Liver (tissue), 9 donors: ENCODE measurements around the gene CD8B2. TPM values are rescaled to one million over a fixed set of nuclear protein-coding genes. Genes with fewer than 3 reads are reported as not detected.

Source experiments
- DNase-seq: peaks from one replicate; pipeline ENCODE4 v3.0.0-alpha.2; 2017; ENCODE audit warnings: low spot score
- H3K27ac ChIP-seq, 2 donors: one replicate each; pipeline ENCODE4 v1.7.0; 2013; ENCODE audit warnings: inconsistent platforms in 2 of 2, low read length in 2 of 2, control low read depth in 1 of 2, low read depth in 1 of 2, mild to moderate bottlenecking in 1 of 2
- H3K27me3 ChIP-seq, 4 donors: one replicate each; pipeline versions ENCODE4 v1.6.1 to v1.7.0; 2013; ENCODE audit warnings: low read length in 3 of 4, inconsistent platforms in 1 of 4, mild to moderate bottlenecking in 1 of 4, moderate library complexity in 1 of 4; ENCODE audit not compliant: control insufficient read depth in 4 of 4, insufficient read depth in 4 of 4
- H3K36me3 ChIP-seq, 4 donors: one replicate each; pipeline versions ENCODE4 v1.6.1 to v1.7.0; 2013; ENCODE audit warnings: low read length in 3 of 4, mild to moderate bottlenecking in 3 of 4, low read depth in 1 of 4, moderate library complexity in 1 of 4; ENCODE audit not compliant: control insufficient read depth in 4 of 4, insufficient read depth in 3 of 4
- H3K4me1 ChIP-seq, 4 donors: one replicate each; pipeline versions ENCODE4 v1.6.1 to v1.7.0; 2013; ENCODE audit warnings: low read length in 3 of 4, mild to moderate bottlenecking in 3 of 4, moderate library complexity in 1 of 4; ENCODE audit not compliant: control insufficient read depth in 4 of 4, insufficient read depth in 4 of 4
- H3K4me3 ChIP-seq, 3 donors: one replicate each; pipeline versions ENCODE4 v1.6.1 to v1.7.0; 2013; ENCODE audit warnings: low read length in 3 of 3, control low read depth in 1 of 3, low read depth in 1 of 3, mild to moderate bottlenecking in 1 of 3
- H3K9ac ChIP-seq, 2 donors: one replicate each; pipeline ENCODE4 v1.7.0; 2013; ENCODE audit warnings: low read length in 2 of 2, mild to moderate bottlenecking in 2 of 2, moderate library complexity in 2 of 2, control low read depth in 1 of 2, low read depth in 1 of 2
- H3K9me3 ChIP-seq, 4 donors: one replicate each; pipeline versions ENCODE4 v1.6.1 to v1.7.0; 2013; ENCODE audit warnings: low read length in 3 of 4; ENCODE audit not compliant: control insufficient read depth in 4 of 4
- EGR1 ChIP-seq, 2 donors: IDR thresholded peaks; 2 replicates each; pipeline ENCODE4 v1.6.1; 2016 to 2018; ENCODE audit warnings: antibody characterized with exemption in 2 of 2, low read depth in 2 of 2
- FOXA1 ChIP-seq: IDR thresholded peaks from 2 replicates; pipeline ENCODE4 v1.6.1; 2016; ENCODE audit warnings: antibody characterized with exemption
- FOXA2 ChIP-seq: IDR thresholded peaks from 2 replicates; pipeline ENCODE4 v1.6.1; 2016; ENCODE audit warnings: antibody characterized with exemption
- GABPA ChIP-seq, 2 donors: IDR thresholded peaks in 1 of 2; conservative IDR thresholded peaks in 1 of 2; 2 replicates each; pipeline ENCODE4 v1.6.1; 2016; ENCODE audit warnings: antibody characterized with exemption in 2 of 2, mild to moderate bottlenecking in 1 of 2, moderate library complexity in 1 of 2
- HNF4A ChIP-seq, 2 donors: conservative IDR thresholded peaks; 2 replicates each; pipeline ENCODE4 v1.6.1; 2016; ENCODE audit warnings: antibody characterized with exemption in 2 of 2, mild to moderate bottlenecking in 2 of 2
- HNF4G ChIP-seq: IDR thresholded peaks from 2 replicates; pipeline ENCODE4 v1.6.1; 2016; ENCODE audit warnings: antibody characterized with exemption
- JUND ChIP-seq, 2 donors: IDR thresholded peaks; 2 replicates each; pipeline ENCODE4 v1.6.1; 2016; ENCODE audit warnings: antibody characterized with exemption in 2 of 2
- NR2F2 ChIP-seq: IDR thresholded peaks from 2 replicates; pipeline ENCODE4 v1.6.1; 2016; ENCODE audit warnings: antibody characterized with exemption
- RAD21 ChIP-seq, 2 donors: IDR thresholded peaks; 2 replicates each; pipeline ENCODE4 v1.6.1; 2016; ENCODE audit warnings: antibody characterized with exemption in 2 of 2, mild to moderate bottlenecking in 2 of 2
- RXRA ChIP-seq, 2 donors: IDR thresholded peaks; 2 replicates each; pipeline ENCODE4 v1.6.1; 2017 to 2018; ENCODE audit warnings: antibody characterized with exemption in 2 of 2, mild to moderate bottlenecking in 1 of 2
- SP1 ChIP-seq: IDR thresholded peaks from 2 replicates; pipeline ENCODE4 v1.6.1; 2018; ENCODE audit warnings: antibody characterized with exemption, mild to moderate bottlenecking
- TAF1 ChIP-seq: conservative IDR thresholded peaks from 2 replicates; pipeline ENCODE4 v1.6.1; 2016; ENCODE audit warnings: antibody characterized with exemption, mild to moderate bottlenecking
- YY1 ChIP-seq: IDR thresholded peaks from 2 replicates; pipeline ENCODE4 v1.6.1; 2016; ENCODE audit warnings: antibody characterized with exemption, mild to moderate bottlenecking
- WGBS: extraction: QIAGEN DNeasy Blood & Tissue Kit; methylation state at CpG from one replicate; pipeline ENCODE4 v1.1.7; 2013; 5-methylcytosine and 5-hydroxymethylcytosine counted together
- polyA plus RNA-seq, 2 donors: library from polyadenylated mRNA; stranded (reverse) in 1 of 2; unstranded in 1 of 2; fragments of 200-250 nt in 1 of 2; fragments of >200 nt in 1 of 2; fragmentation: Nextera tagmentation in 1 of 2; extraction: Ambion mirVana in 1 of 2; gene quantifications; one replicate each; pipeline versions ENCODE4 v1.2.1 to v1.2.3, GENCODE V29; 2013 to 2015
- total RNA-seq, 2 donors: library from RNA; depleted of rRNA; stranded (reverse); fragments of >200 nt; gene quantifications; one replicate each; pipeline ENCODE4 v1.2.3, GENCODE V29; 2014
- TF ChIP-seq, protein P1 (sequence below): fragments of 150-350 bp; IDR thresholded peaks from 2 replicates; pipeline ENCODE4 v1.5.1; 2017; ENCODE audit warnings: improper control_type of control experiment, low read depth, low read length; ENCODE audit not compliant: missing input control
- TF ChIP-seq, protein P2 (sequence below): IDR thresholded peaks from 2 replicates; pipeline ENCODE4 v1.6.1; 2016; ENCODE audit warnings: antibody characterized with exemption
- TF ChIP-seq, protein P3 (sequence below): IDR thresholded peaks from 2 replicates; pipeline ENCODE4 v1.6.1; 2016; ENCODE audit warnings: antibody characterized with exemption
- TF ChIP-seq, protein P4 (sequence below): IDR thresholded peaks from 2 replicates; pipeline ENCODE4 v1.6.1; 2016; ENCODE audit warnings: antibody characterized with exemption, mild to moderate bottlenecking
- TF ChIP-seq, protein P5 (sequence below): IDR thresholded peaks from 2 replicates; pipeline ENCODE4 v1.6.1; 2016; ENCODE audit warnings: antibody characterized with exemption
- donor health status: healthy.
- donor health status: healthy.
- donor health status: healthy.
- donor health status: healthy.
- donor health status: healthy.

Gene CD8B2
- total and polyA plus RNA-seq, 4 donors, result under 0.01 to 0.05 TPM; not detected in 2

DNA sequence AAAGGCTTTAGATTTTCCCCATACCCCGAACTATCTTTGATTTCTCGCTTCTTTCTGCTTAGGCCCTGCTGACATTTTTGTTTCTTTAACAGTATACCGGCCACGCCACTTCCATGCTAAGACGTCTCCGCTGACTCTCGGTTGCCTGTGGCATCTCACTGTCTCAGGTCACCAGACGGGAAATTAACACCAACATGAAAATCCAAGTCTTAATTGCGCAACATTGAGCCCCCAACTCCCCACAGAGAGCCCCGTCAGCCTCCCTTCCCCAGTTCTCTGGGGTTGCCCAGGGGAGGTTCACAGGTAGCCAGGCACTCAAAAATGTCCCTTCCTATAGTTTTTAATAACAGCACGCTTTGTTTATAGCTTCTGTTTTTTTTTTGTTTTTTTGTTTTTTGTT, 30.2 kb downstream of the CD8B2 start:
- Histone ChIP-seq H3K9me3 (no peaks in the 10 kb centered on the region), H3K4me3 (no peak overlapping the region), H3K27ac (no peak overlapping the region), H3K4me1 (no peaks in the 10 kb centered on the region), H3K27me3 (no peaks in the 10 kb centered on the region), H3K36me3 (no peaks in the 10 kb centered on the region), H3K9ac (no peak overlapping the region)
- DNase-seq, result no peak
- WGBS, result 94% methylated on average over 11 of the region's 11 CpGs
- TF ChIP-seq, protein P1, sequence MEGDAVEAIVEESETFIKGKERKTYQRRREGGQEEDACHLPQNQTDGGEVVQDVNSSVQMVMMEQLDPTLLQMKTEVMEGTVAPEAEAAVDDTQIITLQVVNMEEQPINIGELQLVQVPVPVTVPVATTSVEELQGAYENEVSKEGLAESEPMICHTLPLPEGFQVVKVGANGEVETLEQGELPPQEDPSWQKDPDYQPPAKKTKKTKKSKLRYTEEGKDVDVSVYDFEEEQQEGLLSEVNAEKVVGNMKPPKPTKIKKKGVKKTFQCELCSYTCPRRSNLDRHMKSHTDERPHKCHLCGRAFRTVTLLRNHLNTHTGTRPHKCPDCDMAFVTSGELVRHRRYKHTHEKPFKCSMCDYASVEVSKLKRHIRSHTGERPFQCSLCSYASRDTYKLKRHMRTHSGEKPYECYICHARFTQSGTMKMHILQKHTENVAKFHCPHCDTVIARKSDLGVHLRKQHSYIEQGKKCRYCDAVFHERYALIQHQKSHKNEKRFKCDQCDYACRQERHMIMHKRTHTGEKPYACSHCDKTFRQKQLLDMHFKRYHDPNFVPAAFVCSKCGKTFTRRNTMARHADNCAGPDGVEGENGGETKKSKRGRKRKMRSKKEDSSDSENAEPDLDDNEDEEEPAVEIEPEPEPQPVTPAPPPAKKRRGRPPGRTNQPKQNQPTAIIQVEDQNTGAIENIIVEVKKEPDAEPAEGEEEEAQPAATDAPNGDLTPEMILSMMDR, result no peak
- TF ChIP-seq SP1 (no peak), RAD21 (IDR thresholded peaks at IDR 0.05) (no peak), FOXA1 (no peak)

DNA sequence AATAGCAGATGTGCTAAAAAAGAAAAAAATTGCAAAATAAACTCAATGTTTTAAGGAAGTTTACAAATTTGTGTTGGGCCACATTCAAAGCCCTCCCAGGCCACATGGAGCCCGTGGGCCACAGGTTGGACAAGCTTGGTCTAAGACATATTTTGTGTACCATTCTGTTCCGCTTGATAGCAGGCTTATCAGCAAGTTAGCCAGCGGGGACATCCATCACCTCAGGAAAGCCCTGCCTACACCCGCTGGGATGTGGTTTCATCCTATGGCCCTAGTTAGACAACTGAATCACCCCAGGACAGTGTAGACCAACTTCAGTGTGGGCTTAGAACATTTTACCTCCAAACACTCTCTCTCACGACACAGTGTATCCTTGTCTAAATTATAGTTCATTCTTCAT, 32.6 kb downstream of the CD8B2 start:
- H3K9me3 ChIP-seq, result peaks cover 0 to 6% (median 0%) of the 10 kb centered on the region in 4 donors
- no peak for TF ChIP-seq FOXA2
- TF ChIP-seq JUND (IDR thresholded peaks at IDR 0.05), result no peak
- TF ChIP-seq, protein P2, sequence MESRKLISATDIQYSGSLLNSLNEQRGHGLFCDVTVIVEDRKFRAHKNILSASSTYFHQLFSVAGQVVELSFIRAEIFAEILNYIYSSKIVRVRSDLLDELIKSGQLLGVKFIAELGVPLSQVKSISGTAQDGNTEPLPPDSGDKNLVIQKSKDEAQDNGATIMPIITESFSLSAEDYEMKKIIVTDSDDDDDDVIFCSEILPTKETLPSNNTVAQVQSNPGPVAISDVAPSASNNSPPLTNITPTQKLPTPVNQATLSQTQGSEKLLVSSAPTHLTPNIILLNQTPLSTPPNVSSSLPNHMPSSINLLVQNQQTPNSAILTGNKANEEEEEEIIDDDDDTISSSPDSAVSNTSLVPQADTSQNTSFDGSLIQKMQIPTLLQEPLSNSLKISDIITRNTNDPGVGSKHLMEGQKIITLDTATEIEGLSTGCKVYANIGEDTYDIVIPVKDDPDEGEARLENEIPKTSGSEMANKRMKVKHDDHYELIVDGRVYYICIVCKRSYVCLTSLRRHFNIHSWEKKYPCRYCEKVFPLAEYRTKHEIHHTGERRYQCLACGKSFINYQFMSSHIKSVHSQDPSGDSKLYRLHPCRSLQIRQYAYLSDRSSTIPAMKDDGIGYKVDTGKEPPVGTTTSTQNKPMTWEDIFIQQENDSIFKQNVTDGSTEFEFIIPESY, result no peak
- no peak for TF ChIP-seq EGR1 (IDR thresholded peaks at IDR 0.05; ENCODE audit: low read depth in 2 of 2)
- TF ChIP-seq NR2F2, result no peak
- TF ChIP-seq, protein P3, sequence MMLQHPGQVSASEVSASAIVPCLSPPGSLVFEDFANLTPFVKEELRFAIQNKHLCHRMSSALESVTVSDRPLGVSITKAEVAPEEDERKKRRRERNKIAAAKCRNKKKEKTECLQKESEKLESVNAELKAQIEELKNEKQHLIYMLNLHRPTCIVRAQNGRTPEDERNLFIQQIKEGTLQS, result no peak
- TF ChIP-seq, protein P4, sequence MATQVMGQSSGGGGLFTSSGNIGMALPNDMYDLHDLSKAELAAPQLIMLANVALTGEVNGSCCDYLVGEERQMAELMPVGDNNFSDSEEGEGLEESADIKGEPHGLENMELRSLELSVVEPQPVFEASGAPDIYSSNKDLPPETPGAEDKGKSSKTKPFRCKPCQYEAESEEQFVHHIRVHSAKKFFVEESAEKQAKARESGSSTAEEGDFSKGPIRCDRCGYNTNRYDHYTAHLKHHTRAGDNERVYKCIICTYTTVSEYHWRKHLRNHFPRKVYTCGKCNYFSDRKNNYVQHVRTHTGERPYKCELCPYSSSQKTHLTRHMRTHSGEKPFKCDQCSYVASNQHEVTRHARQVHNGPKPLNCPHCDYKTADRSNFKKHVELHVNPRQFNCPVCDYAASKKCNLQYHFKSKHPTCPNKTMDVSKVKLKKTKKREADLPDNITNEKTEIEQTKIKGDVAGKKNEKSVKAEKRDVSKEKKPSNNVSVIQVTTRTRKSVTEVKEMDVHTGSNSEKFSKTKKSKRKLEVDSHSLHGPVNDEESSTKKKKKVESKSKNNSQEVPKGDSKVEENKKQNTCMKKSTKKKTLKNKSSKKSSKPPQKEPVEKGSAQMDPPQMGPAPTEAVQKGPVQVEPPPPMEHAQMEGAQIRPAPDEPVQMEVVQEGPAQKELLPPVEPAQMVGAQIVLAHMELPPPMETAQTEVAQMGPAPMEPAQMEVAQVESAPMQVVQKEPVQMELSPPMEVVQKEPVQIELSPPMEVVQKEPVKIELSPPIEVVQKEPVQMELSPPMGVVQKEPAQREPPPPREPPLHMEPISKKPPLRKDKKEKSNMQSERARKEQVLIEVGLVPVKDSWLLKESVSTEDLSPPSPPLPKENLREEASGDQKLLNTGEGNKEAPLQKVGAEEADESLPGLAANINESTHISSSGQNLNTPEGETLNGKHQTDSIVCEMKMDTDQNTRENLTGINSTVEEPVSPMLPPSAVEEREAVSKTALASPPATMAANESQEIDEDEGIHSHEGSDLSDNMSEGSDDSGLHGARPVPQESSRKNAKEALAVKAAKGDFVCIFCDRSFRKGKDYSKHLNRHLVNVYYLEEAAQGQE, result no peak
- TF ChIP-seq HNF4G, result no peak
- no peak for TF ChIP-seq GABPA (IDR thresholded peaks at IDR 0.05 in 1 of 2, conservative IDR thresholded peaks at IDR 0.05 in 1 of 2)
- TF ChIP-seq, protein P1, result no peak
- TF ChIP-seq HNF4A (conservative IDR thresholded peaks at IDR 0.05), result no peak
- no peak for TF ChIP-seq FOXA1
- no peak for TF ChIP-seq RXRA (IDR thresholded peaks at IDR 0.05)
- TF ChIP-seq, protein P5, sequence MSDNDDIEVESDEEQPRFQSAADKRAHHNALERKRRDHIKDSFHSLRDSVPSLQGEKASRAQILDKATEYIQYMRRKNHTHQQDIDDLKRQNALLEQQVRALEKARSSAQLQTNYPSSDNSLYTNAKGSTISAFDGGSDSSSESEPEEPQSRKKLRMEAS, result no peak
- no peak for TF ChIP-seq YY1
- no peak for TF ChIP-seq SP1
- TF ChIP-seq RAD21 (IDR thresholded peaks at IDR 0.05), result no peak
- TF ChIP-seq TAF1, result no peak
- H3K4me1 ChIP-seq, result no peaks in the 10 kb centered on the region
- WGBS, result 78% methylated on average over 5 of the region's 5 CpGs
- no peaks in the 10 kb centered on the region for H3K27me3 ChIP-seq
- no peak overlapping the region for H3K4me3 ChIP-seq
- no peak overlapping the region for H3K27ac ChIP-seq
- no peaks in the 10 kb centered on the region for H3K36me3 ChIP-seq
- DNase-seq, result no peak
- no peak overlapping the region for H3K9ac ChIP-seq
